Liver (tissue), 9 donors: Measurements from ENCODE around the gene PRAF2. TPM values are rescaled to one million over a fixed set of nuclear protein-coding genes. Genes with fewer than 3 reads are reported as not detected.

Source experiments
- DNase-seq: peaks from one replicate; pipeline ENCODE4 v3.0.0-alpha.2; 2017; ENCODE audit warnings: low spot score
- H3K27ac ChIP-seq, 2 donors: one replicate each; pipeline ENCODE4 v1.7.0; 2013; ENCODE audit warnings: inconsistent platforms in 2 of 2, low read length in 2 of 2, control low read depth in 1 of 2, low read depth in 1 of 2, mild to moderate bottlenecking in 1 of 2
- H3K27me3 ChIP-seq, 4 donors: one replicate each; pipeline versions ENCODE4 v1.6.1 to v1.7.0; 2013; ENCODE audit warnings: low read length in 3 of 4, inconsistent platforms in 1 of 4, mild to moderate bottlenecking in 1 of 4, moderate library complexity in 1 of 4; ENCODE audit not compliant: control insufficient read depth in 4 of 4, insufficient read depth in 4 of 4
- H3K36me3 ChIP-seq, 4 donors: one replicate each; pipeline versions ENCODE4 v1.6.1 to v1.7.0; 2013; ENCODE audit warnings: low read length in 3 of 4, mild to moderate bottlenecking in 3 of 4, low read depth in 1 of 4, moderate library complexity in 1 of 4; ENCODE audit not compliant: control insufficient read depth in 4 of 4, insufficient read depth in 3 of 4
- H3K4me1 ChIP-seq, 4 donors: one replicate each; pipeline versions ENCODE4 v1.6.1 to v1.7.0; 2013; ENCODE audit warnings: low read length in 3 of 4, mild to moderate bottlenecking in 3 of 4, moderate library complexity in 1 of 4; ENCODE audit not compliant: control insufficient read depth in 4 of 4, insufficient read depth in 4 of 4
- H3K4me3 ChIP-seq, 3 donors: one replicate each; pipeline versions ENCODE4 v1.6.1 to v1.7.0; 2013; ENCODE audit warnings: low read length in 3 of 3, control low read depth in 1 of 3, low read depth in 1 of 3, mild to moderate bottlenecking in 1 of 3
- H3K9ac ChIP-seq, 2 donors: one replicate each; pipeline ENCODE4 v1.7.0; 2013; ENCODE audit warnings: low read length in 2 of 2, mild to moderate bottlenecking in 2 of 2, moderate library complexity in 2 of 2, control low read depth in 1 of 2, low read depth in 1 of 2
- H3K9me3 ChIP-seq, 4 donors: one replicate each; pipeline versions ENCODE4 v1.6.1 to v1.7.0; 2013; ENCODE audit warnings: low read length in 3 of 4; ENCODE audit not compliant: control insufficient read depth in 4 of 4
- EGR1 ChIP-seq, 2 donors: IDR thresholded peaks; 2 replicates each; pipeline ENCODE4 v1.6.1; 2016 to 2018; ENCODE audit warnings: antibody characterized with exemption in 2 of 2, low read depth in 2 of 2
- FOXA1 ChIP-seq: IDR thresholded peaks from 2 replicates; pipeline ENCODE4 v1.6.1; 2016; ENCODE audit warnings: antibody characterized with exemption
- FOXA2 ChIP-seq: IDR thresholded peaks from 2 replicates; pipeline ENCODE4 v1.6.1; 2016; ENCODE audit warnings: antibody characterized with exemption
- GABPA ChIP-seq, 2 donors: IDR thresholded peaks in 1 of 2; conservative IDR thresholded peaks in 1 of 2; 2 replicates each; pipeline ENCODE4 v1.6.1; 2016; ENCODE audit warnings: antibody characterized with exemption in 2 of 2, mild to moderate bottlenecking in 1 of 2, moderate library complexity in 1 of 2
- HNF4G ChIP-seq: IDR thresholded peaks from 2 replicates; pipeline ENCODE4 v1.6.1; 2016; ENCODE audit warnings: antibody characterized with exemption
- NR2F2 ChIP-seq: IDR thresholded peaks from 2 replicates; pipeline ENCODE4 v1.6.1; 2016; ENCODE audit warnings: antibody characterized with exemption
- RAD21 ChIP-seq, 2 donors: IDR thresholded peaks; 2 replicates each; pipeline ENCODE4 v1.6.1; 2016; ENCODE audit warnings: antibody characterized with exemption in 2 of 2, mild to moderate bottlenecking in 2 of 2
- REST ChIP-seq: IDR thresholded peaks from 2 replicates; pipeline ENCODE4 v1.6.1; 2016; ENCODE audit warnings: antibody characterized with exemption, mild to moderate bottlenecking
- RXRA ChIP-seq, 2 donors: IDR thresholded peaks; 2 replicates each; pipeline ENCODE4 v1.6.1; 2017 to 2018; ENCODE audit warnings: antibody characterized with exemption in 2 of 2, mild to moderate bottlenecking in 1 of 2
- SP1 ChIP-seq: IDR thresholded peaks from 2 replicates; pipeline ENCODE4 v1.6.1; 2018; ENCODE audit warnings: antibody characterized with exemption, mild to moderate bottlenecking
- TAF1 ChIP-seq: conservative IDR thresholded peaks from 2 replicates; pipeline ENCODE4 v1.6.1; 2016; ENCODE audit warnings: antibody characterized with exemption, mild to moderate bottlenecking
- YY1 ChIP-seq: IDR thresholded peaks from 2 replicates; pipeline ENCODE4 v1.6.1; 2016; ENCODE audit warnings: antibody characterized with exemption, mild to moderate bottlenecking
- WGBS: extraction: QIAGEN DNeasy Blood & Tissue Kit; methylation state at CpG from one replicate; pipeline ENCODE4 v1.1.7; 2013; 5-methylcytosine and 5-hydroxymethylcytosine counted together
- polyA plus RNA-seq, 2 donors: library from polyadenylated mRNA; stranded (reverse) in 1 of 2; unstranded in 1 of 2; fragments of 200-250 nt in 1 of 2; fragments of >200 nt in 1 of 2; fragmentation: Nextera tagmentation in 1 of 2; extraction: Ambion mirVana in 1 of 2; gene quantifications; one replicate each; pipeline versions ENCODE4 v1.2.1 to v1.2.3, GENCODE V29; 2013 to 2015
- total RNA-seq, 2 donors: library from RNA; depleted of rRNA; stranded (reverse); fragments of >200 nt; gene quantifications; one replicate each; pipeline ENCODE4 v1.2.3, GENCODE V29; 2014
- TF ChIP-seq, protein P1 (sequence below): fragments of 150-350 bp; IDR thresholded peaks from 2 replicates; pipeline ENCODE4 v1.5.1; 2017; ENCODE audit warnings: improper control_type of control experiment, low read depth, low read length; ENCODE audit not compliant: missing input control
- TF ChIP-seq, protein P2 (sequence below): IDR thresholded peaks from 2 replicates; pipeline ENCODE4 v1.6.1; 2016; ENCODE audit warnings: antibody characterized with exemption
- donor health status: healthy.
- donor health status: healthy.
- donor health status: healthy.
- donor health status: healthy.
- donor health status: healthy.

PRAF2 gene
- total and polyA plus RNA-seq, 4 donors, result 1.4 to 8.2 (median 3.9) TPM

DNA sequence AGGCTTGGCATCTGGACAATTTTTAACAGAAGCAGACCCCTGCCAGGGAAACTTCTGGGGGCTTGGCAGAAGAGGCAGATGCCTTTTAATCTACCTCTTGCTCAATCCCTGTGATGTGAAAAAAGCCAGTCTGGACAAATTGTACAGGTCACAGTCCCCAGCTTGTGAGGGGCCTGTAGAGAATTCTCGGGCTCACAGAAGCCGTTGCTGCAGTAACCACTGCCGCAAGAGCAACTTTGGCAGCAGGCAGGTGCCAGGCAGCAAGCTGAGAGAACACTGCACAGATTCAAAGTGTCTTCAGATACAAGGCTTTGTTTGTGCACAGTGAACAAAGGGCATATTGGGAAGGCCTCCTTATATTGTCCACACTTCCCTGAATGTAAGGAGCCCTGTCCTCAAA lies 38.0 kb upstream of the PRAF2 start:
- Histone ChIP-seq H3K36me3 (peaks cover 12 to 38% (median 16%) of the 10 kb centered on the region in 4 donors), H3K4me3 (no peak overlapping the region), H3K9me3 (no peaks in the 10 kb centered on the region), H3K9ac (no peak overlapping the region), H3K27me3 (no peaks in the 10 kb centered on the region), H3K4me1 (peaks cover 0 to 2% (median 0%) of the 10 kb centered on the region in 4 donors), H3K27ac (no peak overlapping the region)
- DNase-seq, result no peak
- 48% methylated on average over 3 of the region's 3 CpGs for WGBS
- TF ChIP-seq RXRA (IDR thresholded peaks at IDR 0.05), result no peak
- TF ChIP-seq RAD21 (IDR thresholded peaks at IDR 0.05), result no peak
- TF ChIP-seq, protein P1, sequence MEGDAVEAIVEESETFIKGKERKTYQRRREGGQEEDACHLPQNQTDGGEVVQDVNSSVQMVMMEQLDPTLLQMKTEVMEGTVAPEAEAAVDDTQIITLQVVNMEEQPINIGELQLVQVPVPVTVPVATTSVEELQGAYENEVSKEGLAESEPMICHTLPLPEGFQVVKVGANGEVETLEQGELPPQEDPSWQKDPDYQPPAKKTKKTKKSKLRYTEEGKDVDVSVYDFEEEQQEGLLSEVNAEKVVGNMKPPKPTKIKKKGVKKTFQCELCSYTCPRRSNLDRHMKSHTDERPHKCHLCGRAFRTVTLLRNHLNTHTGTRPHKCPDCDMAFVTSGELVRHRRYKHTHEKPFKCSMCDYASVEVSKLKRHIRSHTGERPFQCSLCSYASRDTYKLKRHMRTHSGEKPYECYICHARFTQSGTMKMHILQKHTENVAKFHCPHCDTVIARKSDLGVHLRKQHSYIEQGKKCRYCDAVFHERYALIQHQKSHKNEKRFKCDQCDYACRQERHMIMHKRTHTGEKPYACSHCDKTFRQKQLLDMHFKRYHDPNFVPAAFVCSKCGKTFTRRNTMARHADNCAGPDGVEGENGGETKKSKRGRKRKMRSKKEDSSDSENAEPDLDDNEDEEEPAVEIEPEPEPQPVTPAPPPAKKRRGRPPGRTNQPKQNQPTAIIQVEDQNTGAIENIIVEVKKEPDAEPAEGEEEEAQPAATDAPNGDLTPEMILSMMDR, result no peak
- TF ChIP-seq GABPA (IDR thresholded peaks at IDR 0.05 in 1 of 2, conservative IDR thresholded peaks at IDR 0.05 in 1 of 2), result no peak
- no peak for TF ChIP-seq NR2F2
- TF ChIP-seq EGR1 (IDR thresholded peaks at IDR 0.05; ENCODE audit: low read depth in 2 of 2), result no peak
- no peak for TF ChIP-seq YY1

DNA sequence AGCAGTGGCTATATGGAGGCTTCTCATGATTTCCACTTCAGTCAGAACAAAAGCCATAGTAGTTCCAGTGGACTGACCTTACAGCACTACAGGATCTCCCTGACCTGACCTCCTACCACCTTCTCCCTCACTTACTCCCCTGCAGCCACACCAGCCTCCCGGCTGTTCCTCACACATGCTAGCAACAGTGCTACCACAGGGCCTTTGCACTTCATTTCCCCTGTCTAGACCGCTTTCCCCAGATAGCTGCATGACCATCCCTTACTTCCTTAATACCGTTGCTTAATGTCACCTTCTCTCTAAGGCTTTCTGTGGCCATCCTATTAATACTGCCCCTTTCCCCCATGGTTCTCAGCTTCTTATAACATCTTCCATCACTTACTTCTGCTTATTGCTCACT lies 36.6 kb upstream of the PRAF2 start:
- peaks cover 0 to 2% (median 0%) of the 10 kb centered on the region in 4 donors for H3K4me1 ChIP-seq
- no peak for TF ChIP-seq NR2F2
- TF ChIP-seq, protein P2, sequence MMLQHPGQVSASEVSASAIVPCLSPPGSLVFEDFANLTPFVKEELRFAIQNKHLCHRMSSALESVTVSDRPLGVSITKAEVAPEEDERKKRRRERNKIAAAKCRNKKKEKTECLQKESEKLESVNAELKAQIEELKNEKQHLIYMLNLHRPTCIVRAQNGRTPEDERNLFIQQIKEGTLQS, result no peak
- no peak for TF ChIP-seq RAD21 (IDR thresholded peaks at IDR 0.05)
- no peak for TF ChIP-seq GABPA (IDR thresholded peaks at IDR 0.05 in 1 of 2, conservative IDR thresholded peaks at IDR 0.05 in 1 of 2)
- no peak for TF ChIP-seq FOXA2
- TF ChIP-seq SP1, result no peak
- TF ChIP-seq, protein P1, result no peak
- no peak for TF ChIP-seq EGR1 (IDR thresholded peaks at IDR 0.05; ENCODE audit: low read depth in 2 of 2)
- TF ChIP-seq FOXA1, result no peak
- no peak for TF ChIP-seq TAF1
- TF ChIP-seq YY1, result no peak
- no peak for TF ChIP-seq REST
- no peak for TF ChIP-seq HNF4G
- H3K27me3 ChIP-seq, result no peaks in the 10 kb centered on the region
- H3K9me3 ChIP-seq, result no peaks in the 10 kb centered on the region
- H3K27ac ChIP-seq, result no peak overlapping the region
- H3K36me3 ChIP-seq, result peaks cover 9 to 26% (median 11%) of the 10 kb centered on the region in 4 donors
- H3K4me3 ChIP-seq, result no peak overlapping the region
- H3K9ac ChIP-seq, result no peak overlapping the region
- 95% methylated on average over 3 of the region's 3 CpGs for WGBS
- no peak for DNase-seq
